Measurements from ENCODE around the gene INAVA.
"Not testable (repeated sequence)": the region's sequence is repeated elsewhere in the genome, so short reads cannot be mapped to it uniquely, and the experiment has no call there.

The INAVA gene

DNA sequence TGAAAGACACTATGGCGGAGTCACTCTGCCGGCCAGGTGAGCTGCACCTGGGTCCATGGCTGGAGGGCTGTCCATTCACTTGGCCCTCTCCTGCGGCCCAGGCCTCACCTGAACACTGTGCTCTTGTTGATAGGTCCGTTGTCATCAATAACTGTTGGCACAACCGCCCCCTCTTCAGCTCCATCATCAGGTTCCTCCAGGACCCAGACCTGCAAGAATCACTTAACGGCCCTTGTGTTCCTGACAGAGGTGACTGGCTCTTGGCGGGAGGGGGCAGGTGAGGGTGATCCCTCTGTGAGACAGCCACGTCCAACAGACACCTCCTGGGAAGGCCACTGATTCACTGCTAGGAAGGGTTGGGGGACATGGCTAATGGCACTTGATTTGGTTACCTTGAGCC, 54.9 kb downstream of the INAVA start:
- no peak for DNase-seq (ENCODE audit: low read depth)

DNA sequence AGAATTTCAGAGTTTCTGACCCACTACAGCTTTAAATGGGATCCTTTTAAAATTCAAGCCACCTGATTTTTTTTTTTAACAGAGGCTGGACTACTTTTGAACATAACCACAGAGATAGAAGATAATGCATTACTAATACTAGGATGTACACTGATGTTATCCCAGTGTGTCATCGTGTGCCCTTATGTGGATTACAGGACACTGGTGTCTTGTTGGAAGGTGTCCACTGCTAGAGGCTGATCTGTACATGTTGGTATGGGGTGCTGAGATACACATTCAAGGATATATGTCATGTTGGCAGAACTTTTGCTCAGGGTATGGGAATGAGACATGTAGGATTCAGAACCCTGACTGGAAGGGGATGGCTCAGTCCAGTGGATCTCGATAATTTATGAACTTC, 56.3 kb downstream of the INAVA start:
- DNase-seq (ENCODE audit: low read depth), result no peak
- H3K4me3 ChIP-seq (ENCODE audit: low read depth, low read length), result no peak overlapping the region

More for the DNA sequence above, 54.9 kb downstream of the INAVA start:
- H3K4me3 ChIP-seq (ENCODE audit: low read depth, low read length), result no peak overlapping the region

DNA sequence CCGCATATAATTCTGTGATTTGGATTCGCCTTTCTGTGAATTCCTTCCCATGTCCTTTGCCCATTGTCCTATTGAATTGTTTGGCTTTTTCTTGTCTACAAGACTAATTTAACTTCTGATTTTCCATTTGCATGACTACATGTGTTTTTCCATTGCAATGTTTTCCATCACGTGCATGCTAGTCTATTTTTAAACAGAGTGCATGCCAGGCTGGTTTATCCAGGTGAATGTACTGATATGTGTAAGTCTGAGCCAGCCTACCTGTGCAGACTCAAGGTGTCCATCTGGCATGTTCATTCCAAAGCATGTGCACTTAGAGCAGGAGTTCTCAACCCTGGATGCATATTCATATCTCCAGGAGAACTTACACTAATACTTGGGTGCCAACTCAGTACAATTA, 59.7 kb downstream of the INAVA start:
- no peak for DNase-seq (ENCODE audit: low read depth)

DNA sequence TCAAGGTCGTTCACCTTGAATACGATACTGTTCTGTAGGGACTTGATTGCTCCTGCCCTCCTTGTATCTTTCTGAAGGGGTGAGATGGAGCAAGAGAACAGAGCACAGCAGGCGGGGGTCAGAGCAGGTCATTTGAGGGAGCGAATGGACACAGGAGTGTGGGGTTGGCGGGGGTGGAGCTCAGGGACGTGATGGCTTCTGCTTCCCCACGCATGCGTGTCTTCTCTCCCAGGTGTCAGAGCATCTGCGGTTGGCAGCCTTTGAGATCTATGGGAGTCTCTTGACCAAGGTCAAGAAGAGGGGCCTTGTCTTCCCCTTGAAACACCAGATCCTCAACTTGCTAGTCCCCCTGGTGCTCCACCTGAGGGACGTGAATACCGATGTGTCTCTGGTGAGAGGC, 63.9 kb downstream of the INAVA start:
- DNase-seq (ENCODE audit: low read depth), result no peak
- H3K4me3 ChIP-seq (ENCODE audit: low read depth, low read length), result no peak overlapping the region

More for the DNA sequence above, 59.7 kb downstream of the INAVA start:
- no peak overlapping the region for H3K4me3 ChIP-seq (ENCODE audit: low read depth, low read length)

DNA sequence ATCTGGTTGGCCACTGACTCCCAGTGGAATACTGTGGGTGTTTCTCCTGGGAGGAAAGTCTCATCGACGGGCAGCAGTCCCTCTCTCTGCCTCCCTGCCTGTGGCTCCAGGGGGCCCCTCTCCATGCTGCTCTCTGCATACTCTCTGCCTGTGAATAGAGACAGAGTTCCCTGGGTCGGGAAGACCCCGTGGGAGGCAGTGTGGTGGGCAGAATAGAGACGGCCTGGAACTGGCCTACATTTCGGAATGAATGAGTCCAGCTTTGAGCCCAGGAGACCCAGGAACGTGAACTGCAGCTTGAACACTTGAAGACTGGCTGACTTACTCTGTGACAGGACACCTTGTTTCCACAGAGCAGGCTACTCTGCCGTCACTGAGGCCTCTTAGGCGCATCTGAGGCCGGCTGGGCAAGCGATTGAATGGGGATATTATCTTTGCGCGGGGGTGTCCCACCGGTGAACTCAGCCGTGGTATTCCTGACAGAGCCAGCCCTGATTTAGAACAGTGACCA, 64.8 kb downstream of the INAVA start:
- no peak for DNase-seq (ENCODE audit: low read depth)

DNA sequence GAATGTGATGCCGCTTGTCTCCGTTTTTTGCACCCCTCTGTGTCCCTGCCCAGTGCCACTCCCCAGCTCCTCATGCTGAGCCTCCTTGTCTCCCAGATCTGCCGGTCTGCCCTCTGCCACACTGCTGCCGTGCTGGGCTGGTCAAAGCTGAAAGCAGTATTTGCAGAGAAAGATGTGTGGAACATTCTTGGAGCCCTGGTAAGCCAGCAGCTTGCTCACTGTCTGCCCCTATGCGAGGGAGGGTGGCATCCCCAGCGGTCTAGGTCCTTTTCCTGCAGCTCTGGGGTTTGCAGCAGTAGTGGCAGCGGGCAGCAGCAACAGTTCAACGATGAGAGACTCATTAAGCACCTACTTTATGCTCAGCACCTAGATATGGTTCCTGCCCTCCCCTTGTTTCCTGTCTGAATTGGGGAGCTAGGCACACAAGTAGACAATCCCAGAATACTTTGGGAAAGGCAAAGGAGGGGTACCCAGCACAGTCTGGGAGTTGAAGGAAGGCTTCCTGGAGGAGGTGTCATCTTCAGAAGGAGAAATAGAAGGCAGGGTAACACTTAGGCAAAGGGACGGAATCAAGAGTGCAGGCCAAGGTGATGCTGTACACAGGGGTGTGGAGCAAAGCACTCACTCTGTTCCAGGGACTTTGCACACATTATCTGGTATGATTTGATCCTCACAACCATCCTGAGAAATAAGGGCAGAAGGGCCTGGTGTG, 65.7 kb downstream of the INAVA start:
- no peak overlapping the region for H3K4me3 ChIP-seq (ENCODE audit: low read depth, low read length)
- DNase-seq (ENCODE audit: low read depth), result no peak

More for the DNA sequence above, 64.8 kb downstream of the INAVA start:
- H3K4me3 ChIP-seq (ENCODE audit: low read depth, low read length), result no peak overlapping the region

DNA sequence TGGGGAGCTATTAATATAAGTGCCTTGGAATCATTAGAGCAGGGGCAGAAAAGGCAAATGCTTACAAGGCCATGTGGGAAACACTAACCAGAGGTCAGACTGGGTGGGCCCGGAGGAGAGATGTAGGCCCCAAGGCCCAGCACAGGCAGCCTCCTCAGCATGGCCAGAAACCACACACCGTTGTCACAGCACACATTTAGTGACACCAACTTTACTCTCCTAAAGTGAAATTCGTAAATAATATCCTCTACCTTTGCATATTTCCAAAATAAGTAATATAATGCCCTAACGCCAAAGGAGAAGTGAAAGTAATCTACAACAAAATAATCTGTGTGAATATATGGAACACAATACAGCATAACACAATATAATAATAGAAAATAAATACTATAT, 66.2 kb downstream of the INAVA start:
- H3K4me3 ChIP-seq (ENCODE audit: low read depth, low read length), result no peak overlapping the region
- DNase-seq (ENCODE audit: low read depth), result no peak

DNA sequence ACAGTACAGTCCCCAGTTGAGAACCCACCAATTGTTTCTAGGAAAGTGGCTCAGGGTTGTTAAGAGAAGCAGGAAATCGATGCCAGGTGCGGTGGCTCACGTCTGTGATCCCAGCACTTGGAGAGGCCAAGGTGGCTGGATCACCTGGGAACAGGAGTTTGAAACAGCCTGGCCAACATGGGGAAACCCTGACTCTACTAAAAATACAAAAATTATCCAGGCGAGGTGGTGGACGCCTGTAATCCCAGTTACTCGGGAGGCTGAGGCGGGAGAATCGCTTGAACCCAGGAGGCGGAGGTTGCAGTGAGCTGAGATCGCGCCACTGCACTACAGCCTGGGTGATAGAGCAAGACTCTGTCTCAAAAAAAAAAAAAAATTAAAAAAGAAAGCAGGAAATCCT, 67.5 kb downstream of the INAVA start:
- DNase-seq (ENCODE audit: low read depth); H3K4me3 ChIP-seq (ENCODE audit: low read depth, low read length): not testable (repeated sequence)

DNA sequence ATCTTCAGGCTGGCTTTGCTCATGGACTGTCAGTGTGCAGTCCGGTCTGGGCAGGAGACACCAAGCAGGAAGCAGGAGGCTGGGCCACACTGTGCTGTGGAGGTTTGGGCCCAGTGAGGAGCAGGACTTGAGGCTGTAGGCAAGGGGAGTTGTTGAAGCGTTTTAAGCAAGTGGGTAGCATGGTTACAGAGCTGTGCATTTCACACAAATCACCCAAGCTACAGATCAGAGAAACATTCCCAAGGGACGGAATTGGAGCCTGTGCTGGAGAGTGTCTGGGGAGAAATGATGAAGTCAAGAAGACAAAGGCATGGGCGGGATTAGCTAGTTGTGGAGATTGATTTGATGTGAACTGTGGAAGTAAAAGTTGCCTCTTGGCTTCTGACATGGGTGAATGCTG, 67.9 kb downstream of the INAVA start:
- no peak overlapping the region for H3K4me3 ChIP-seq (ENCODE audit: low read depth, low read length)
- DNase-seq (ENCODE audit: low read depth), result no peak

DNA sequence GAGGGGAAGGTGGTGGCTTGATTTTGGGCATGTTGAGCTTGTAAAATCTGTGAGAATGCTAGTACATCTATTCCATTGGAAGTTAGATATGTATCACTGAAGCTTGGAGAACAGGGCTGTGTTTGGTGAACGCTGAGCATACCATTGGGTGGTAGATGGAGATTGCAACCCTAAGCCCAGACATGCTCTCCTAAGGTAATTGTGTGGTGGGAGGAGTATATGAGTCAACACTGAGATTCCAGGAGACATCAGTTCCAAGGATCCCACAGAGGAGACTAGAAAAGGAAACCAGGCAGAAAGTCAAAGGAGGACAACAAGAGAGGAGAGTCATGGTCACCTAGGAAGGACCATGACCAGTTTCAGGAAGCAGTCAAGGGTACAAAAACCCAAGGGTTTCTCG, 68.4 kb downstream of the INAVA start:
- H3K4me3 ChIP-seq (ENCODE audit: low read depth, low read length), result no peak overlapping the region
- no peak for DNase-seq (ENCODE audit: low read depth)

DNA sequence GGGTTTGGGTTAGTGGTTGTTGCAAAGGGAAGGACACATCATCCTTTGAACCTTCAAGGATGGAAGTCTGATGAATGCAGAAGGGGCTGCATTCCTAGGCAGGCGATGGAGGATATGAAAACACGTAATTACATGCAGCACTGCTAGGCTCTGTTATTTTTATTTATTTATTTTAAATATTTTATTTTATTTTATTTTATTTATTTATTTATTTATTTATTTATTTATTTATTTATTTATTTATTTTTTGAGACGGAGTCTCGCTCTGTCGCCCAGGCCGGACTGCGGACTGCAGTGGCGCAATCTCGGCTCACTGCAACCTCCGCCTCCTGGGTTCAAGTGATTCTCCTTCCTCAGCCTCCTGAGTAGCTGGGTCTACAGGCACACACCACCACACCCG, 69.2 kb downstream of the INAVA start:
- not testable (repeated sequence) for H3K4me3 ChIP-seq (ENCODE audit: low read depth, low read length); DNase-seq (ENCODE audit: low read depth)

Measured in skeletal muscle cell (primary cell).